ENCODE measurements around the gene NFKBIE. TPM values are rescaled to one million over a fixed set of nuclear protein-coding genes. Genes with fewer than 3 reads are reported as not detected.
A peak's percentile ranks its signal among the peaks of the same experiment; 100 is the strongest.

NFKBIE gene
- total and polyA plus RNA-seq, 5 donors from 2014 or later: 3.6 to 53.8 (median 6.1) TPM

DNA sequence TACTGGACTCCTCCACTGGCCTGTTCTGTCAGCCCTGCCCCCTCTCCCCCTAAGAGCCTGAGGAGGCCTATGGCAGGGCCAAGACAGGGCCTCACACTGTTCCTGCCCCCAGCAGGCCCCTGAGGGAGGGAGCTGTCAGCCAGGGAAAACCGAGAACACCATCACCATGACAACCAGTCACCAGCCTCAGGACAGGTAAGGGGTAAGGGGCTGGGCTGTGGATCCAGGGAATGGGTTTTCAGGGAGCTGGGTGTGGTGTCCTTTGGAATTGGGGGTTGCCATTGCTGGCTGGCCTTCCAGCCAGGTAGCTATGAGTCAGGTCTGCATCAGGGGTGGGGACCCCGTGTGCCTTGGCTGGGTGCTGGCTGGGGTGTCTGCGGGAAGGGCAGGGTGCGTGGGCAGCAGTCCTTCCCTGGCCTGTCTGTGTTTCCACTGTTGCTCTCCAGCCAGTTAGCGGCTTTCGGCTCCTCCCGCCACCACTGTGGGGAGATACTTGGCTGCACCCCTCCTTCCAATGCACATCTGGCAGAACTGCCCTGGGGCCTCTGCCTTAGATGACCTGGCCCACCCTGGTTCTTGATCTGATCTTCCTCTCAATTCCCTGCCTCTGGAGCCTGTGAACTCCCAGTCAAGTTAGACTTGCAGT is 38.1 kb downstream of the NFKBIE start:
- Histone ChIP-seq H3K36me3 (ENCODE audit: control insufficient read depth, insufficient read depth, low read length) (no peaks in the 10 kb centered on the region), H3K9me3 (ENCODE audit: control insufficient read depth in 2 of 2, low read length in 2 of 2) (no peaks in the 10 kb centered on the region), H3K4me3 (ENCODE audit: low read depth, low read length) (no peak overlapping the region), H3K4me1 (ENCODE audit: control insufficient read depth, insufficient read depth, low read length, poor library complexity, severe bottlenecking) (peaks cover 19% of the 10 kb centered on the region), H3K27ac (ENCODE audit: insufficient read depth, low read length, poor library complexity, severe bottlenecking) (no peak overlapping the region), H3K27me3 (ENCODE audit: control insufficient read depth, insufficient read depth, low read length) (no peaks in the 10 kb centered on the region)
- H3K27me3 Mint-ChIP-seq: peaks cover 7% of the 10 kb centered on the region
- peaks cover 0 to 1% (median 0%) of the 10 kb centered on the region in 7 donors for H3K9me3 Mint-ChIP-seq
- ATAC-seq (ENCODE audit: low read depth in 2 of 2): no peak
- no peak for DNase-seq
- no peaks in the 10 kb centered on the region for H3K36me3 Mint-ChIP-seq
- peaks cover 0 to 16% (median 6%) of the 10 kb centered on the region in 4 donors for H3K4me1 Mint-ChIP-seq
- peak overlapping the region in 1 of 4 donors; percentile 63 for H3K4me3 Mint-ChIP-seq
- no peak overlapping the region for H3K27ac Mint-ChIP-seq

DNA sequence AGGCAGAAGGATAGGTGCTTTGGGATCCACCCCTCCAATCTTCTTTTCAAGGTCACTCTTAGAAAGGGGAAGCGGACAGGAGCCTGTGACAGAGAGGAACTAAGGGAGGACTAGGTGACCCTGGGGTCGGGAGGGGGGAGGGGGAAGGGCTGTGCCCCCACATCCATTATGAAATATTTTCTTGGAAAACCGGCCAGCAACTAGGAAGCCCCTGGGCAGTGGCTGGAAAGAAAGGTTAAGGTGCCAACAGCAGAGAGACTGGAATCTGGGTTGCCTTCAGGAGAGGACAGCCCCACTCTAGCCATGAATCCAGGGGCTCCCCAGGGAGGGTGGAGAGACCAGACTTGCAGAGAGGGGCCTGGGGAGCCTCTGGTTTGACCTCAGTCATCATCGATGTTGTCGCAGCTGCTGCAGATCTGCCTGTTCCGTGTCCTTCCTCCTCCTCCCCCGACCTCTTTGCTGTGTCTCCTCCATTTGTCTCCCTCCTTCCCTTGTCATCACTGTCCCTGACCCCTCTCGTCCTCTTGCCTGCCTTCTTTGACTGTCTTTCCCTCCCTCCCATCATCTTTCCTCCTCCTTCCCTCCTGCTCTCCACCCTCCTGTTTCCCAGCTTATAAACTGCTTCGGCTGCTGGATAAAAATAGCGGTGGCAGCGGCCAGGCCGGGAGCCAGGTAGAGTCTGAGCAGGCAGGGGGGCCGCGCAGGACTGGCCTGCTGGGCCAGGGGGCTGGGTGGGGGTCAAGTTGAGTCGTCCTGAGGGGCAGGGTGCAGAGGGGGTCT is 38.8 kb downstream of the NFKBIE start:
- Histone ChIP-seq H3K27me3 (ENCODE audit: control insufficient read depth, insufficient read depth, low read length) (no peaks in the 10 kb centered on the region), H3K4me1 (ENCODE audit: control insufficient read depth, insufficient read depth, low read length, poor library complexity, severe bottlenecking) (peaks cover 23% of the 10 kb centered on the region), H3K4me3 (ENCODE audit: low read depth, low read length) (no peak overlapping the region), H3K36me3 (ENCODE audit: control insufficient read depth, insufficient read depth, low read length) (no peaks in the 10 kb centered on the region), H3K27ac (ENCODE audit: insufficient read depth, low read length, poor library complexity, severe bottlenecking) (no peak overlapping the region), H3K9me3 (ENCODE audit: control insufficient read depth in 2 of 2, low read length in 2 of 2) (no peaks in the 10 kb centered on the region)
- Mint-ChIP-seq H3K36me3 (no peaks in the 10 kb centered on the region), H3K27ac (no peak overlapping the region), H3K4me3 (peak overlapping the region in 2 of 4 donors; percentile 63 to 86), H3K4me1 (peaks cover 0 to 20% (median 7%) of the 10 kb centered on the region in 4 donors), H3K9me3 (peaks cover 0 to 1% (median 0%) of the 10 kb centered on the region in 7 donors), H3K27me3 (peaks cover 7% of the 10 kb centered on the region)
- no peak for ATAC-seq (ENCODE audit: low read depth in 2 of 2)
- no peak for DNase-seq

DNA sequence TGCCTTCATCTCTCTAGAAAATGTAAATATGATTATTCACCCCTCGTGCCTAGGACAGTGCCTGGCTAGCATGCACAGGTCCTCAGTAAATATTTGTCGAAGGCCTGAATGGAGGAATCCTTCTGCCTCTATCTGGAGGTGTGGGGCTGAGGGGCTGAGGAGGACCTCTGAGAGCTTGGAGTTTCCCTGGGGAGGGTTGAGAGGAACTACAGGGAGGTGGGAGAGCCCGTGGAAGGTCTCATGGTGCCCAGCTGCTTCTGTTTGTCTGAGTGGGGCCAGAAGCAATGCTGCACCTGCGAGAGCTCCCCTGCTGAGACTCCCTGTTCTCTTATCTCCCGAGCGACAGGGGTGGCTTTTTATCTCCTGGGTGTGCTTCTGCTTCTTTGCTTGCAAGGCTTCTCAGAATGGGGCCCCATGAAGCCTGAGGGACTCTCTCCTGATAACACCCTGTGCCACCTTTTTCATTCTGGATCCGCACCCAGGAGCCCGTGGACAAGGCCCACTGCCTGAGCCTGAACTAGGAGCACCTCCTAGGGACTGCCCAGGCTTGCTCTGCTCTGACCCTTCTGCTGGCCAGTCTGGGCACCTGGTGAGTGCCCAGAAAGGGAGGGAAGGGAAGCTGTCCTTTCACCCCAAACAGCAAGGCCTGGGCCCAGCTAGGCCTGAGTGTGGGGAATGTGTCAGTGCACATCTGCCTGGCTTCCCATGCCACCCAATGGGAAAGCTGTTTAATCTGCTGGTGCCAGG is 39.6 kb downstream of the NFKBIE start:
- H3K4me1 Mint-ChIP-seq: peaks cover 0 to 26% (median 11%) of the 10 kb centered on the region in 4 donors
- no peaks in the 10 kb centered on the region for H3K9me3 ChIP-seq (ENCODE audit: control insufficient read depth in 2 of 2, low read length in 2 of 2)

GRCh38 chr6:44224965-44225305 is 40.4 kb downstream of the NFKBIE start:
- H3K27ac ChIP-seq (ENCODE audit: insufficient read depth, low read length, poor library complexity, severe bottlenecking): no peak overlapping the region
- no peak for ATAC-seq (ENCODE audit: low read depth in 2 of 2)
- H3K4me1 ChIP-seq (ENCODE audit: control insufficient read depth, insufficient read depth, low read length, poor library complexity, severe bottlenecking): peaks cover 24% of the 10 kb centered on the region
- no peak overlapping the region for H3K27ac Mint-ChIP-seq
- peaks cover 0 to 29% (median 12%) of the 10 kb centered on the region in 4 donors for H3K4me1 Mint-ChIP-seq
- no peak for DNase-seq
- peaks cover 7% of the 10 kb centered on the region for H3K27me3 Mint-ChIP-seq
- peaks cover 0 to 1% (median 0%) of the 10 kb centered on the region in 7 donors for H3K9me3 Mint-ChIP-seq
- H3K4me3 Mint-ChIP-seq: peak overlapping the region; percentile 68 to 86 (median 83)
- H3K27me3 ChIP-seq (ENCODE audit: control insufficient read depth, insufficient read depth, low read length): no peaks in the 10 kb centered on the region
- H3K36me3 ChIP-seq (ENCODE audit: control insufficient read depth, insufficient read depth, low read length): no peaks in the 10 kb centered on the region
- no peak overlapping the region for H3K4me3 ChIP-seq (ENCODE audit: low read depth, low read length)
- H3K9me3 ChIP-seq (ENCODE audit: control insufficient read depth in 2 of 2, low read length in 2 of 2): no peaks in the 10 kb centered on the region
- H3K36me3 Mint-ChIP-seq: no peaks in the 10 kb centered on the region

More for the DNA sequence above, 39.6 kb downstream of the NFKBIE start:
- Histone ChIP-seq H3K4me3 (ENCODE audit: low read depth, low read length) (no peak overlapping the region), H3K4me1 (ENCODE audit: control insufficient read depth, insufficient read depth, low read length, poor library complexity, severe bottlenecking) (peaks cover 23% of the 10 kb centered on the region), H3K27ac (ENCODE audit: insufficient read depth, low read length, poor library complexity, severe bottlenecking) (no peak overlapping the region), H3K27me3 (ENCODE audit: control insufficient read depth, insufficient read depth, low read length) (no peaks in the 10 kb centered on the region), H3K36me3 (ENCODE audit: control insufficient read depth, insufficient read depth, low read length) (no peaks in the 10 kb centered on the region)
- DNase-seq (no peak), ATAC-seq (ENCODE audit: low read depth in 2 of 2) (no peak)
- H3K9me3 Mint-ChIP-seq: peaks cover 0 to 1% (median 0%) of the 10 kb centered on the region in 7 donors
- H3K4me3 Mint-ChIP-seq: peak overlapping the region in 2 of 4 donors; percentile 59 to 86
- H3K27ac Mint-ChIP-seq: no peak overlapping the region
- peaks cover 7% of the 10 kb centered on the region for H3K27me3 Mint-ChIP-seq
- no peaks in the 10 kb centered on the region for H3K36me3 Mint-ChIP-seq

- Histone ChIP-seq H3K9me3 (ENCODE audit: control insufficient read depth in 2 of 2, low read length in 2 of 2) (no peaks in the 10 kb centered on the region), H3K4me1 (ENCODE audit: control insufficient read depth, insufficient read depth, low read length, poor library complexity, severe bottlenecking) (peaks cover 29% of the 10 kb centered on the region), H3K4me3 (ENCODE audit: low read depth, low read length) (peak overlapping the region; percentile 56), H3K36me3 (ENCODE audit: control insufficient read depth, insufficient read depth, low read length) (no peaks in the 10 kb centered on the region), H3K27me3 (ENCODE audit: control insufficient read depth, insufficient read depth, low read length) (no peaks in the 10 kb centered on the region), H3K27ac (ENCODE audit: insufficient read depth, low read length, poor library complexity, severe bottlenecking) (no peak overlapping the region)
- no peak for ATAC-seq (ENCODE audit: low read depth in 2 of 2)
- Mint-ChIP-seq H3K9me3 (peaks cover 0 to 1% (median 0%) of the 10 kb centered on the region in 7 donors), H3K36me3 (no peaks in the 10 kb centered on the region), H3K27me3 (peaks cover 7% of the 10 kb centered on the region), H3K4me3 (peak overlapping the region; percentile 82 to 91 (median 85)), H3K4me1 (peaks cover 0 to 32% (median 12%) of the 10 kb centered on the region in 4 donors), H3K27ac (peak overlapping the region in 2 of 3 donors; percentile 67 to 91)
- DNase-seq: peak in 1 of 3 donors; percentile 44
Measured at GRCh38 chr6:44224029-44224964, 41.1 kb downstream of the NFKBIE start.

DNA sequence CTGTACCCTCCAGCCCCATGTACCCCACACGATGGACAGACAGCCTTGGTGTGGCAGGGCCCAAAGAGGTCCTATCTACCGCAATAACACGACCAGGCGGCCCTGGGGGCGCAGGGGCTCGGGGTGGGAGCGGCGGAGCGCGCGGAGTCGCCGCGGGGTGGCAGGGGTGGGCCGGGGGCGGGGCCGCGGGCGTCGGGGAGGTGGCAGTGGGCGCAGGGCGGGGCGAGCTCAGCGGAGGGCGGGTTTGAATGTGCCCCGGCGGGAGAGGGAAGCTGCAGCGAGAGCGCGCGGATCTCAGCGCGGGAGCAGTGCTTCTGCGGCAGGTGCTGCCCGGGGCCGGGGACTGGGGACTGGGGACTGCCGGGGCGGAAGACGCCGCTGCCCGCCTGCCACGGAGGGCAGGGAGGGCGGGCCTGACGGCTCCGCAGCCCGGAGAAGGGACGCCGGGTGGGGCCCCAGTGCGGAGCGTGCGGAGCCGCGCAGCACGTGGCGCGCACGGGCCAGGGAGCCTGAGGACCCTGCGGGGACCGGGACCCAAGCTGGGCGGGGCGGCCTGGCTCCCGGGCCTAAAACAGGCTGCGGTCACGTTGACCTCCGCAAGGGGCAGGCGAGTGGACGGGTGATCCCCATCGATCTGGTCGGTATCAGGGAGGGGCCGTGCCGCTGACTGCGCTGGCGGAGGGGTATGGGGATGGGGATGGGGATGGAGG is 41.9 kb downstream of the NFKBIE start, which contains the start of gene SLC29A1:
Gene SLC29A1 (plus strand): TSS at position 277 of the 710 bp plus-strand sequence. CDS start 3,719 bp downstream, outside the sequence.
- no peaks in the 10 kb centered on the region for H3K36me3 Mint-ChIP-seq
- peak within 1 kb of the TSS; percentile 84 to 96 (median 86) for H3K4me3 Mint-ChIP-seq
- Histone ChIP-seq H3K4me1 (ENCODE audit: control insufficient read depth, insufficient read depth, low read length, poor library complexity, severe bottlenecking) (peaks cover 32% of the 10 kb centered on the region), H3K36me3 (ENCODE audit: control insufficient read depth, insufficient read depth, low read length) (no peaks in the 10 kb centered on the region), H3K9me3 (ENCODE audit: control insufficient read depth in 2 of 2, low read length in 2 of 2) (no peaks in the 10 kb centered on the region), H3K27ac (ENCODE audit: insufficient read depth, low read length, poor library complexity, severe bottlenecking) (peak within 1 kb of the TSS; percentile 47), H3K27me3 (ENCODE audit: control insufficient read depth, insufficient read depth, low read length) (no peaks in the 10 kb centered on the region), H3K4me3 (ENCODE audit: low read depth, low read length) (peak within 1 kb of the TSS; percentile 56)
- DNase-seq: peak; percentile 79 to 85 (median 82)
- H3K27ac Mint-ChIP-seq: peak within 1 kb of the TSS in 2 of 3 donors; percentile 67 to 91
- peaks cover 0 to 37% (median 12%) of the 10 kb centered on the region in 4 donors for H3K4me1 Mint-ChIP-seq
- peaks cover 7% of the 10 kb centered on the region for H3K27me3 Mint-ChIP-seq
- H3K9me3 Mint-ChIP-seq: peaks cover 0 to 1% (median 0%) of the 10 kb centered on the region in 7 donors
- peak; percentile 80 to 82 for ATAC-seq (ENCODE audit: low read depth in 2 of 2)
